Naive thymus-derived CD8-positive, alpha-beta T cell (primary cell): ENCODE data around the gene MAMDC2. TPM values are rescaled to one million over a fixed set of nuclear protein-coding genes. Genes with fewer than 3 reads are reported as not detected.

ENCODE experiments used
- ATAC-seq, 2 donors: fragments of 150-1000 bp; cut with Tn5 transposase in 1 of 2; sonication (Bioruptor Pico), chemical (Tn5 transposase) in 1 of 2; 1 replicate in 1 of 2; 2 replicates in 1 of 2; pipeline ENCODE4 v1.10.0; 2021; ENCODE audit warnings: mild to moderate bottlenecking in 2 of 2, moderate library complexity in 2 of 2
- POLR2A ChIA-PET: fragments of 350-600 bp; sonication (Branson Sonifier 250); formaldehyde crosslinking; loops from one replicate; lab custom pipeline; 2021; ENCODE audit warnings: antibody characterized with exemption; lab: Charles Lee
- DNase-seq, 10 donors: peaks; one replicate each; pipeline versions ENCODE4 v3.0.0 to v3.0.0-alpha.2; 2020 to 2022
- H3K27ac Mint-ChIP-seq, 10 donors: one replicate each; pipeline ENCODE4 v1.8.0; 2020 to 2022; ENCODE audit warnings: mild to moderate bottlenecking in 10 of 10, mixed read lengths in 10 of 10, moderate library complexity in 4 of 10, inconsistent platforms in 1 of 10
- H3K27me3 Mint-ChIP-seq, 5 donors: one replicate each; pipeline ENCODE4 v1.8.0; 2021 to 2022; ENCODE audit warnings: mixed read lengths in 5 of 5
- H3K36me3 Mint-ChIP-seq, 3 donors: one replicate each; pipeline ENCODE4 v1.8.0; 2020 to 2022; ENCODE audit warnings: mixed read lengths in 3 of 3, mild to moderate bottlenecking in 2 of 3, inconsistent platforms in 1 of 3
- H3K4me1 Mint-ChIP-seq, 4 donors: one replicate each; pipeline ENCODE4 v1.8.0; 2021 to 2022; ENCODE audit warnings: mixed read lengths in 4 of 4
- H3K4me3 Mint-ChIP-seq, 10 donors: one replicate each; pipeline ENCODE4 v1.8.0; 2020 to 2022; ENCODE audit warnings: mild to moderate bottlenecking in 10 of 10, mixed read lengths in 10 of 10, moderate library complexity in 6 of 10, inconsistent platforms in 1 of 10
- H3K9me3 Mint-ChIP-seq, 9 donors: one replicate each; pipeline ENCODE4 v1.8.0; 2020 to 2022; ENCODE audit warnings: mixed read lengths in 9 of 9, mild to moderate bottlenecking in 3 of 9, inconsistent platforms in 1 of 9, moderate library complexity in 1 of 9
- polyA plus RNA-seq, 3 donors: library from polyadenylated mRNA; unstranded; fragments of 300-500 nt; fragmentation: Illumina TruSeq; gene quantifications; one replicate each; pipeline ENCODE4 v1.2.3, GENCODE V29; 2021
- total RNA-seq, 8 experiments: library from RNA in 2 of 8; stranded (reverse) in 2 of 8; gene quantifications; one replicate each; pipeline ENCODE4 v1.2.3 and lab custom pipeline; 2021 to 2026

Gene MAMDC2
- total and polyA plus RNA-seq, 5 experiments from 2014 or later = 0.19 TPM; not detected in 4

GRCh38 chr9:70101265-70101664 is 57.6 kb downstream of the MAMDC2 start:
- Mint-ChIP-seq H3K27me3 (peaks cover 4 to 9% (median 7%) of the 10 kb centered on the region in 5 donors), H3K27ac (no peak overlapping the region), H3K4me3 (no peak overlapping the region), H3K4me1 (no peaks in the 10 kb centered on the region), H3K36me3 (no peaks in the 10 kb centered on the region), H3K9me3 (no peaks in the 10 kb centered on the region)
- POLR2A ChIA-PET = no interaction called here
- ATAC-seq = no peak
- DNase-seq = no peak

DNA sequence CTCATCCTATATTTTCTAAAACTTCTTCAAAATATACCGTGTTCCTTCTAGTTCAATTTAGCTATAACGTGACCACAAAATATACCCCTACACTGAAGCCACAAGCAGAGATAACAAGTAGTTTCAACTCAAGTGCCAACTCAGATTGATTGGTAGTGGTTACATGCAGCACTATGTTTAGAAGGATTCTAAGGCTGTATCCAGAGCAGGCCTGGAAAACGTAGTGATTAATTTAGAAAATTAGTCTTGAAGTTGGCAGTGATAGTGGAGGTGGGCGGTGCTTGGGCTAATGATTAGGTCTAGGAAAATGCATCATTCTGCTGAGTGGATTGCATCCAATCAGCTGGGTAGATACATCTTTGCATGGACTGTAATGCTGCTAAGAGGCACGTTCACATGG is 61.5 kb downstream of the MAMDC2 start:
- Mint-ChIP-seq H3K4me3 (no peak overlapping the region), H3K27me3 (peaks cover 3 to 14% (median 4%) of the 10 kb centered on the region in 5 donors), H3K36me3 (no peaks in the 10 kb centered on the region), H3K9me3 (no peaks in the 10 kb centered on the region), H3K27ac (no peak overlapping the region), H3K4me1 (peaks cover 0 to 2% (median under 1%) of the 10 kb centered on the region in 4 donors)
- no peak for DNase-seq
- POLR2A ChIA-PET = no interaction called here
- no peak for ATAC-seq

DNA sequence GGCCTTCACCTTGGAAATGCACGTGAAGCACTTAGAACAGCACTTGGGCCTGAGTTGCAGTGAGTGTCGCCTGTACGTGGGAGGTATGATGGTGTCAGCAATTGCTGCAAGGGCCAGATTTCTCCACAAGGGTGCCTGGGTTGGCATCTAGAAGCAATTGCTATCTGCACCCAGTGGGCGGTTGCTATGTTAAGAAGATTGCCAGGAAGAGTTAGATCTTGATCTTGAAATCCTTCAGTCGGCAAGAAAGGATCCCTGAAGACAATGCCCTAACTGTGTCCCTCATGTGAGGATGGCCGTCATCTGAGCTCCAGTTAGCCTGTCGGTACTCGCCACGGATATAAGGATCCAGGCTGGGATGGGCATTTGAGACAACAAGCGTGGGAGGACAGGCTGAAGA is 62.9 kb downstream of the MAMDC2 start:
- Mint-ChIP-seq H3K4me3 (no peak overlapping the region), H3K27me3 (peaks cover 7 to 21% (median 12%) of the 10 kb centered on the region in 5 donors), H3K27ac (peak overlapping the region in 1 of 10 donors; percentile 46), H3K9me3 (no peaks in the 10 kb centered on the region), H3K36me3 (no peaks in the 10 kb centered on the region), H3K4me1 (peaks cover 1 to 10% (median 5%) of the 10 kb centered on the region in 4 donors)
- no peak for ATAC-seq
- no peak for DNase-seq
- POLR2A ChIA-PET = no interaction called here

DNA sequence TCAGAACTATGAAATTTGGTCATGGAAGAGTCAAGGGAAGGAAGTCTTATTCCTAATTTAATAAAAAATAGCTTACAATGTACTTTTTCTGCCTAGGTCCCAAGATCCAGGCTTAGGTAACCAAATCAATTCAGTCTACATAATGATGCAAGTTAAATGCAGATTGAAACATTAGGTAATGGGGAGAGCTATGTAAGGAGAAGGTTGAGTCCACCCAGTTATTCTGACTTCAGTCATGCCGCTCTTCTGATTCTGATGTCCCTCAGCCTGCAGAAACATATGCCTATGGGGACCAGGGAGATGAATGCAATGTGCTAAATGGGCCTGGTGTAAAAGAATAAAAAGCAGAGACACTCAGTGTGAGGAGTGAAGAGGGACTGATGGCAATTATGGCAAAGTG is 63.9 kb downstream of the MAMDC2 start:
- Mint-ChIP-seq H3K27ac (no peak overlapping the region), H3K27me3 (peaks cover 7 to 28% (median 13%) of the 10 kb centered on the region in 5 donors), H3K4me1 (peaks cover 1 to 10% (median 5%) of the 10 kb centered on the region in 4 donors), H3K9me3 (no peaks in the 10 kb centered on the region), H3K4me3 (no peak overlapping the region), H3K36me3 (no peaks in the 10 kb centered on the region)
- no peak for ATAC-seq
- POLR2A ChIA-PET = no interaction called here
- no peak for DNase-seq

DNA sequence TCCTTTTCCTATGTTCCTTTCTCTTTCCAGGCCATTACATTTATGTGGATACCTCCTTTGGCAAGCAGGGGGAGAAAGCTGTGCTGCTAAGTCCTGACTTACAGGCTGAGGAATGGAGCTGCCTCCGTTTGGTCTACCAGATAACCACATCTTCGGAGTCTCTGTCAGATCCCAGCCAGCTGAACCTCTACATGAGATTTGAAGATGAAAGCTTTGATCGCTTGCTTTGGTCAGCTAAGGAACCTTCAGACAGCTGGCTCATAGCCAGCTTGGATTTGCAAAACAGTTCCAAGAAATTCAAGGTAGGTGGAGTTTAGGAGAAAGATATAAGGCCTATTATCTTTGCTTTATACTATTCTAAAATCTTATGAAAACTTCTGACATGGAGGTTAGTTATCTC is 64.5 kb downstream of the MAMDC2 start:
- Mint-ChIP-seq H3K9me3 (no peaks in the 10 kb centered on the region), H3K4me3 (no peak overlapping the region), H3K27me3 (peaks cover 7 to 30% (median 13%) of the 10 kb centered on the region in 5 donors), H3K27ac (no peak overlapping the region), H3K36me3 (no peaks in the 10 kb centered on the region), H3K4me1 (peaks cover 1 to 10% (median 5%) of the 10 kb centered on the region in 4 donors)
- POLR2A ChIA-PET = no interaction called here
- ATAC-seq = no peak
- DNase-seq = no peak

DNA sequence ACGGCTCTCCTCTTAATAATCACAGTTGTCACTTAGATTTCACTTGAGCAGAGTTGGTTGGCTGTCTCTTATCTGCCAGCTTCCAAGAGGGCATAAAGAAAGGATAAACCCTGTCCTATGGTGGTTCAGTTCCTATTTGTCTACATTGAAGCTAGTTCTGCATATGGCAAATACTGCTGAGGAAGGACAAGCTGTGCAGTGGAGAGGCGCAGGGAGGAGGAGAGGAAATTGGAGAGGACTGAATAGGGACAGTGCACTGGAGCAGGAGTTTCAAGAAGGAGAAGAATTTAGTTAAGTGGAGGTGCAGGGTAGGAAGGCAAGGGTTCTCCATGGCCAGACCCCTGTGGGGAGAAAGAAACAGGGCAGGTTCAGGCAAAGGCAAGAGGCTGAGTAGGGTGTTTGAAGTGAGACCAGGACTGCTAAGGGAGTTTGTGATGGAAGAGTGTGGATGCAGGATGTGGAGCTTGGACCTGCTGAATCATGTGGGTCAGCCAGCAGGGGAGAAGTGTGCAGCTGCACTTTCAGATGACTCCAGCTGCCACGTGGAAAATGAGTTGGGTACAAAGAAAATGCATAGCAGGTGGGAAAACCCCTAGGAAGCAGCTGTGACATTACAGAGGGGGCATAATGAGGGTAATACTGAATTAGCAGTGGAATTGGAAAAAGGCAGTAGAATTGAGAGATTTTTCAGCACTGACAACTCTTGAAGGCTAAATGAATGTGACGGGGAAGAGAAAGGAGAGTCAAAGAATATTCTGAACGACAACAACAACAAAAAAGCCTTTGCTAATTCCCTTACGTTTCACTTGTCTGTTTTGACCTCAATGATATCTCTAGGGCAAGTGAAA is 66.8 kb downstream of the MAMDC2 start:
- H3K27me3 Mint-ChIP-seq = peaks cover 7 to 42% (median 20%) of the 10 kb centered on the region in 5 donors
- ATAC-seq (no peak), DNase-seq (no peak)
- H3K9me3 Mint-ChIP-seq = no peaks in the 10 kb centered on the region
- POLR2A ChIA-PET = no interaction called here
- peak overlapping the region in 2 of 10 donors; percentile 0 to 35 for H3K4me3 Mint-ChIP-seq
- H3K36me3 Mint-ChIP-seq = no peaks in the 10 kb centered on the region
- H3K4me1 Mint-ChIP-seq = peaks cover 1 to 10% (median 5%) of the 10 kb centered on the region in 4 donors
- peak overlapping the region in 1 of 10 donors; percentile 13 for H3K27ac Mint-ChIP-seq

DNA sequence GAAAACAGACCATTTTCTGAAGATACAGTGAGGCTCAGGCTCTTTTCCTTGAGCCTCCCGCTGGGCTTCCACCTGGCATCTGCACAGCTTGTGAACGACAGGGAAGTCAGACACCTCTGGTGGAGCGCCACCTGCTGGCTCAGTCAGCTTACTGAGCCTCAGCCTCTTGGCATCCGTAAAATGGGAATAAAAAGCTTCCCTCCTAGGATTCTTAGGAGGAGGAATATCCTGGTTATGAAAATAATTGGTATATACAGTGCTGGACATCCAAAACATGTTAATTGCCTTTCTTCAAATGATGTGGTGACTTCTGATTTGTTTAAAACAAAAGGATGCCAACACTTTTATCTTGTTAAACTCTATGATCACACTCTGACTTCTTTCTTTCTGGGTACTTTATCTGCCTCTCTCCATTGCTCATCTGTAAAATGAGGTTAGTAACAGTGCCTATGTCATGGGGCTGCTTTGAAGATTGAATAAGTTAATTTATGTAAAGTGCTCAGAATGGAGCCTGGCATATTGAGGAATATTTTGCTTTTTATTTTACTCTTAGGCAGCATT is 67.5 kb downstream of the MAMDC2 start:
- H3K9me3 Mint-ChIP-seq = no peaks in the 10 kb centered on the region
- H3K27me3 Mint-ChIP-seq = peaks cover 7 to 42% (median 20%) of the 10 kb centered on the region in 5 donors
- POLR2A ChIA-PET = no interaction called here
- DNase-seq (peak in 8 of 10 donors; percentile 19 to 65 (median 26)), ATAC-seq (no peak)
- no peaks in the 10 kb centered on the region for H3K36me3 Mint-ChIP-seq
- no peak overlapping the region for H3K4me3 Mint-ChIP-seq
- H3K27ac Mint-ChIP-seq = no peak overlapping the region
- peaks cover 1 to 10% (median 5%) of the 10 kb centered on the region in 4 donors for H3K4me1 Mint-ChIP-seq

GRCh38 chr9:70111641-70112236 is 68.1 kb downstream of the MAMDC2 start:
- ATAC-seq (no peak), DNase-seq (no peak)
- no peaks in the 10 kb centered on the region for H3K36me3 Mint-ChIP-seq
- no peak overlapping the region for H3K4me3 Mint-ChIP-seq
- POLR2A ChIA-PET = no interaction called here
- H3K27me3 Mint-ChIP-seq = peaks cover 7 to 47% (median 20%) of the 10 kb centered on the region in 5 donors
- no peaks in the 10 kb centered on the region for H3K9me3 Mint-ChIP-seq
- H3K27ac Mint-ChIP-seq = no peak overlapping the region
- H3K4me1 Mint-ChIP-seq = peaks cover 1 to 10% (median 5%) of the 10 kb centered on the region in 4 donors

DNA sequence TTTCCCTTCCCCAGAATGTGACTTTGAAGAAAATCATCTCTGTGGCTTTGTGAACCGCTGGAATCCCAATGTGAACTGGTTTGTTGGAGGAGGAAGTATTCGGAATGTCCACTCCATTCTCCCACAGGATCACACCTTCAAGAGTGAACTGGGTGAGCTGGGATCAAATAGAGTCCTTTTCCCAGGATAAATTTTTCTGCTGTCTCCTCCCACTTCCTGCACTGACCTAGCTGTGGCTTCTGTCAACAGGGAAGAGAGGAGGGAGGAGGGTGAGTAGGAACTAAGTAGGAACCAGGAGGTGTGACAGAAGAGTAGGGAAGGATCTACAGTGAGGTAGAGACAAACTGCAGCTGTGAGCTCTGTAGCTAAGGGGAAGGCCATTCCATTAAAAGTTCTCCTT is 69.3 kb downstream of the MAMDC2 start:
- H3K27me3 Mint-ChIP-seq = peaks cover 8 to 54% (median 20%) of the 10 kb centered on the region in 5 donors
- H3K27ac Mint-ChIP-seq = no peak overlapping the region
- POLR2A ChIA-PET = no interaction called here

GRCh38 chr9:70113403-70114022 is 69.9 kb downstream of the MAMDC2 start:
- no peak for ATAC-seq
- no peaks in the 10 kb centered on the region for H3K36me3 Mint-ChIP-seq
- no peak overlapping the region for H3K4me3 Mint-ChIP-seq
- no peak for DNase-seq
- no peaks in the 10 kb centered on the region for H3K9me3 Mint-ChIP-seq
- POLR2A ChIA-PET = no interaction called here
- H3K27me3 Mint-ChIP-seq = peaks cover 8 to 54% (median 23%) of the 10 kb centered on the region in 5 donors
- H3K4me1 Mint-ChIP-seq = peaks cover 1 to 10% (median 5%) of the 10 kb centered on the region in 4 donors
- no peak overlapping the region for H3K27ac Mint-ChIP-seq

More for the DNA sequence above, 69.3 kb downstream of the MAMDC2 start:
- Mint-ChIP-seq H3K4me3 (no peak overlapping the region), H3K36me3 (no peaks in the 10 kb centered on the region), H3K4me1 (peaks cover 1 to 10% (median 5%) of the 10 kb centered on the region in 4 donors), H3K9me3 (no peaks in the 10 kb centered on the region)
- DNase-seq = no peak
- ATAC-seq = no peak

DNA sequence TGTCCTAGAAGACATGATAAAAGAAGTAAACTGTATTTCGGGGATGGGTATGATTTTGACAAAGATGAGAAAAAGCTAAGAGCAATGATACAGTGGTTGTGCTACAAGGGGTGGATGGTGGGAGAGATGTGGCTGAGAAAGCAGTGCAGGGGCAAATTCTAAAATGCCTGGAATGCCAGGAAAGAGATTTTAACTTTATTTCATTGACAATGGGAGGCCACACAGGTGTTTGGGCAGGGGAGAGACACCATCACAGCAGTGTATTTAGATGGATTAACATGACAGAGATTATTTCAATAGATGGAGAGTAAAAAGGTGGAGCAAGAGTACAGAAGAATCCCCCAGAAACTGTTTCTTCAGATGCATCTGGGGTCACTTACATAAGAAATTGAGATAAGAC is 71.2 kb downstream of the MAMDC2 start:
- Mint-ChIP-seq H3K4me3 (no peak overlapping the region), H3K27ac (no peak overlapping the region), H3K4me1 (peaks cover 1 to 10% (median 5%) of the 10 kb centered on the region in 4 donors)

GRCh38 chr9:70117835-70118319 is 74.2 kb downstream of the MAMDC2 start:
- no peak overlapping the region for H3K4me3 Mint-ChIP-seq
- ATAC-seq (no peak), DNase-seq (no peak)
- H3K27me3 Mint-ChIP-seq = peaks cover 4 to 33% (median 13%) of the 10 kb centered on the region in 5 donors
- no peaks in the 10 kb centered on the region for H3K9me3 Mint-ChIP-seq
- no peaks in the 10 kb centered on the region for H3K4me1 Mint-ChIP-seq
- no peak overlapping the region for H3K27ac Mint-ChIP-seq
- H3K36me3 Mint-ChIP-seq = no peaks in the 10 kb centered on the region
- POLR2A ChIA-PET = no interaction called here

More for the DNA sequence above, 71.2 kb downstream of the MAMDC2 start:
- Mint-ChIP-seq H3K27me3 (peaks cover 8 to 54% (median 25%) of the 10 kb centered on the region in 5 donors), H3K36me3 (no peaks in the 10 kb centered on the region), H3K9me3 (no peaks in the 10 kb centered on the region)
- POLR2A ChIA-PET = no interaction called here
- no peak for DNase-seq
- no peak for ATAC-seq
